ENCODE data around the gene CHST15. TPM values are rescaled to one million over a fixed set of nuclear protein-coding genes. Genes with fewer than 3 reads are reported as not detected.

Gene CHST15
- total RNA-seq, 2 experiments from 2014 or later, result 0.05 to 0.12 TPM

DNA sequence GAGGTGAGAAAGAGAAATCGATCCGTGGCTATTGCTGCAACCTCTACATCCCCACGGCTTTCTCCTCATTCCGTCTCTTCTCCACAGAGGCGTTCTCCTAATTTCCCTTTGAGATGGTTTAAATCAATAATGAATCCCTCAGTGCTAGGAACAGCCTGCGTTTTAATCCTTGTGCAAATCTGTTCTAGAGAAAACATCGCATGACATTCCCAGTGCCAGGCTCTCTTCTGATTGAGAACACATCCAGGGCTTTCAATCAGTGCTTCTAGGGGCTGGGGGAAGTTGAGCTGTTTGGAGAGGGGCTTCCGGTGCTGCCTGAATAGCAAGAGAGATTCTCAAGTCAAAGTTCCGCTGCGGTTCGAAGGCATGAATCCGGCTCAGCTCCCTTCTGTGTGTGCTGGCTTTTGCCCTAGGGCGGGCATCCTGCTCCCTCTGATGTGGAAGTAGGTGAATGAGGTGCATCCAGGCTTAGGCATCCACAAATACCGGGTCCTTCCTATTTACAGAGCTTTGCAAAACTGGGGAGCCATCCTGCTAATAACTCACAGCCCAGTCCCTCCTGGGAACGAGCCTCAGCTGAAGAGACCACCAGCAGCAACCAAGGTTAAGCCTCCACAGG, 62.8 kb downstream of the CHST15 start:
- no peak overlapping the region for H3K4me3 Mint-ChIP-seq
- no peaks in the 10 kb centered on the region for H3K36me3 Mint-ChIP-seq
- H3K9me3 Mint-ChIP-seq, result no peaks in the 10 kb centered on the region
- CTCF ChIA-PET, result interaction anchor here (1.6 kb wide), 1 partner anchor 358 kb away, joined by 3 read pairs; no protein-coding TSS in a partner anchor
- H3K4me1 Mint-ChIP-seq (ENCODE audit: low read depth), result peaks cover 3% of the 10 kb centered on the region
- POLR2A ChIA-PET, result no interaction called here
- no peak overlapping the region for H3K27ac Mint-ChIP-seq
- intact Hi-C loops (cut with micrococcal nuclease), result no loop called here
- DNase-seq, result no peak
- H3K27me3 Mint-ChIP-seq, result peaks cover 5% of the 10 kb centered on the region

DNA sequence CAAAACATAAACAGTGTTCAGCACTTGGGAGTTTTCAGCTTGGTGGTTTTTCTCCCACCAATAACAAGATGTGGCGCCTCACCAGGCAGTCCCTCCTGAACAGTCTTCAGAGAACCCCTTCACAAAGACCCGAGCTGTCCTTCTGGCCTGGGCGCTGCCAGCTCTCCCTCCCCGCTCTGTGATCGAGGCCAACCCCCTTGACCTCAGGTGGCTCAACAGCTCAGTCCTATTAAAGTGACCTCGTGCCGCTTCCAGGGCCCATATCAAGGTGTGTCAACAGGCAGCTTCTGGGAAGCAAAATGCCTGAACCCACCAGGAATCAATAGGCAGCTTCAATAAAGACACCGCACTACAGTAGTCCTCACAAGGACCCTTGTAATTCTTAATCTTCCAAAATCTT, 63.3 kb downstream of the CHST15 start:
- no peak for DNase-seq
- peaks cover 5% of the 10 kb centered on the region for H3K27me3 Mint-ChIP-seq
- no peak overlapping the region for H3K27ac Mint-ChIP-seq
- no peaks in the 10 kb centered on the region for H3K4me1 Mint-ChIP-seq (ENCODE audit: low read depth)
- no peaks in the 10 kb centered on the region for H3K9me3 Mint-ChIP-seq
- intact Hi-C loops (cut with micrococcal nuclease), result no loop called here
- CTCF ChIA-PET, result interaction anchor here (1.6 kb wide), 1 partner anchor 359 kb away, joined by 3 read pairs; no protein-coding TSS in a partner anchor
- H3K4me3 Mint-ChIP-seq, result no peak overlapping the region
- H3K36me3 Mint-ChIP-seq, result no peaks in the 10 kb centered on the region
- POLR2A ChIA-PET, result no interaction called here

DNA sequence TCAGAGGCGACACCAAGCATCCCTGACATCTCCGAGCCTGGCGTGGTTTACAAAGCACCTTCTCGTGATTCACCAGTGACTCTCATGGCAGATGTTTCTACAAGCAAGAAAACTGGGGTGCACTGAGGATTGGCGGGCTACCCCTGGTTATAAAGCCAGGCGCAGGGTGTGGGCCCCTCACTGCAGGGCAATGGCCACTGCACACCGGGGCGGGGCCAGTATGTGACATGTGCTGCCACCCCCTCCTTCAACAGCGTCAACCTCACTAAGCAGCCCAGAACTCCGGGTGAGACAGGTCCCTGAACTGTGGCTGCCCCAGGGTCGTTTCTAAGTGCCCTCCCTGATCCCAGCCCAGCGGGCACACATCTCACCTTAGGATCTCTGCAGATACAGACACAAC, 63.8 kb downstream of the CHST15 start:
- intact Hi-C loops (cut with micrococcal nuclease), result no loop called here
- ChIA-PET CTCF (no interaction called here), POLR2A (no interaction called here)
- Mint-ChIP-seq H3K9me3 (no peaks in the 10 kb centered on the region), H3K36me3 (no peaks in the 10 kb centered on the region), H3K4me1 (ENCODE audit: low read depth) (no peaks in the 10 kb centered on the region), H3K27me3 (peaks cover 5% of the 10 kb centered on the region), H3K27ac (no peak overlapping the region), H3K4me3 (no peak overlapping the region)
- no peak for DNase-seq

DNA sequence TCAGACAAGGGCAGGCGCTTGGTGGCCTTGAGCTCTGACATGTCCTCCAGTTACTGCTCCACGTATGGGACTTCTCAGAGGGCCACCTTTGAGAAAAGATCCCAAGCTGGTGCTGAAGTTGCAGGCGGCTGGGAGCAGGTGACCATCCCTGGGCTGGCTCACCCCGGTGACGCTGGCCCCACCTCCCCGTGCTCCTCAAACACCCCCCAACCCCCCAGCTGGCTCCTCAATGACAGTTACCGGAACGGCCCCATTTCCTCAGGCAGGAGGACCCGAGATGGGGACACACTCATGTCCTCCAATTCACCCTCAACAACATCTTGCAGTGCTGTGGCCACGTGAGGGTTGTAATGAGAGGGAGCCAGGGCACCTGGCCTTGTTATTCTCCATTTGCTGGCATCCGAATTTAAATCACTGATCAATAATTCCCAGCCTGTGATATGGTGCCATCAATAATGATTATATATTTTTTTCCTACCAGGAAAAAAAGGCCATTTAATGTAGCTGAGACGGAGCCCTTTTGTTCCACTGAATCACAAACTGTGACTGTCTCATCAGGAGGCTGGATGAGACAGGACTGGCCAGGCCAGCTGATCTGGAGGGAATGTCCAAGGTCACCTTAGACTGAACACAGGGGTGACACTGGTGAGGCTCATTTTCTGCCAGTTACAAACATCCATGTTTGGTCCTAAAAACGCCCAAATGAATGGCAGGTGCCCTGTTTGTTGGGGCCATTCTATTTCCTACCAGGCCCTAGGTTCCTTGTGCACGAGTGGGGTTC, 64.5 kb downstream of the CHST15 start:
- Mint-ChIP-seq H3K9me3 (no peaks in the 10 kb centered on the region), H3K27me3 (peaks cover 9% of the 10 kb centered on the region), H3K27ac (no peak overlapping the region), H3K36me3 (no peaks in the 10 kb centered on the region), H3K4me3 (no peak overlapping the region), H3K4me1 (ENCODE audit: low read depth) (no peaks in the 10 kb centered on the region)
- DNase-seq, result no peak
- ChIA-PET CTCF (no interaction called here), POLR2A (no interaction called here)
- intact Hi-C loops (cut with micrococcal nuclease), result no loop called here

DNA sequence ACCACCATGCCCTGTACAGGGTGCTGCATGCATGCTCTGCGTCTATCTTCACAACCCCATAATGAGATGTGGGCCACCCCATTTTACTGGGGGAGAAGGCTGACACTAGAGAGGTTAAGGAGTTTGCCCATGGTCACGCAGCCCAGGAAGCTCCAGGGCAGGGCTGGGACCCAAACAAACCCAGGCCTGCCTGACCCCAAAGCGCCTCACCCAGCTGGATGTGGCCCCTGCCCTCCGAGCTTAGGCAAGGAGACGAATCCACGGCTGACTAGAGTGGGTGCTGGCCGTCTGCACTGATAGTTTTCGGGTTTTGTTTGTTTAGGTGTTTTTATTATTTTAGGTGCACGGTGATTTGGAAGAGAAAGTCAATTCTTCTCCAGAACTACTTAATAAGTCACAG, 65.7 kb downstream of the CHST15 start:
- no peaks in the 10 kb centered on the region for H3K9me3 Mint-ChIP-seq

DNA sequence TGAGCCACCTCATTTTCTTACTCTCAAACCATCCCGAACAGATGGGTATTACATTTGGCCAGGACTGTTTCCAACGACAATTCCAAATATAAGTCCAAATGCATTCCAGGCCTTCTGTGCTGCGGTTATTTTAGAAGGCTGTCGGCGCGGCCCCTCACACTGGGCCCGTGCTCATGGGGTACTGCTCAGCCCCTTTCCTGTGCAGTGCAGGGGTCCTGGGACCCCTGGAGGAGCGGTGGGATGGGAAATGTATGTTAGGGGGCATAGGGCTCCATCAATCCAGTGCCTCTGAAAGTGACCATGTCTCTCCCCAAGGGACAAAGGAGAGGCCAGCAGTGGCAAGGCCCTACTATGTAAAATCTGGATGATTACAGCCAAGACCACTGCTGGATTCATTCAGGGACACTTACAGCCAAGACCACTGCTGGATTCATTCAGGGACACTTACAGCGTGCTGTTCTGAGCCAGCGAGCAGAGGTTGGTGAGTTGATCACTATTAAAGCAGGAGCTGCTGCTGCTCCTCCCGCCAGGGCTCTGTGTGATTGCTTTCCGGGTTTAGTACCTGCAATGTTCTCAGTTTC, 66.3 kb downstream of the CHST15 start:
- no peak for DNase-seq

More for the DNA sequence above, 65.7 kb downstream of the CHST15 start:
- intact Hi-C loops (cut with micrococcal nuclease), result no loop called here
- no peak overlapping the region for H3K27ac Mint-ChIP-seq
- POLR2A ChIA-PET, result no interaction called here
- DNase-seq, result no peak
- CTCF ChIA-PET, result no interaction called here
- no peaks in the 10 kb centered on the region for H3K36me3 Mint-ChIP-seq
- no peak overlapping the region for H3K4me3 Mint-ChIP-seq
- H3K27me3 Mint-ChIP-seq, result peaks cover 8% of the 10 kb centered on the region
- H3K4me1 Mint-ChIP-seq (ENCODE audit: low read depth), result no peaks in the 10 kb centered on the region

DNA sequence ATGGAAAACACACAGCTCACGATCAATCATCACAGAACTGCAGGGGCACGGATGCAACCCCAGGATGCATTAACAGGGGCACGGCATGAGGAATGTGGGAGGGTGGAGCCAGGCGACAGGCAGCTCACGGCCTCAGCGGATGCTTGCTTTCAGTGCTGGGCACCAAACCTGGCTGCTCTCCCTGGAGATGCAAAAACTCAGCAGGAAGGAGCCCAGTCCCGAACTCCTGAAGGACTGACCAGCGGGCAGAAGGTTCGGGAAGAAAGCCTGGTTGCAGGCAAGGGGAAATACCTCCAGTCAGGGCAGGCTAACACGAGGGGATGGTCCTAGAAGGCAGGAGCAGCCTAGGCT, 66.8 kb downstream of the CHST15 start:
- Mint-ChIP-seq H3K27ac (no peak overlapping the region), H3K27me3 (peaks cover 8% of the 10 kb centered on the region), H3K4me3 (no peak overlapping the region), H3K9me3 (no peaks in the 10 kb centered on the region), H3K36me3 (no peaks in the 10 kb centered on the region), H3K4me1 (ENCODE audit: low read depth) (no peaks in the 10 kb centered on the region)
- DNase-seq, result no peak
- intact Hi-C loops (cut with micrococcal nuclease), result no loop called here
- ChIA-PET POLR2A (no interaction called here), CTCF (no interaction called here)

More for the DNA sequence above, 66.3 kb downstream of the CHST15 start:
- Mint-ChIP-seq H3K36me3 (no peaks in the 10 kb centered on the region), H3K4me3 (no peak overlapping the region), H3K27me3 (peaks cover 8% of the 10 kb centered on the region), H3K4me1 (ENCODE audit: low read depth) (no peaks in the 10 kb centered on the region), H3K9me3 (no peaks in the 10 kb centered on the region), H3K27ac (no peak overlapping the region)
- ChIA-PET CTCF (no interaction called here), POLR2A (no interaction called here)
- intact Hi-C loops (cut with micrococcal nuclease), result no loop called here

DNA sequence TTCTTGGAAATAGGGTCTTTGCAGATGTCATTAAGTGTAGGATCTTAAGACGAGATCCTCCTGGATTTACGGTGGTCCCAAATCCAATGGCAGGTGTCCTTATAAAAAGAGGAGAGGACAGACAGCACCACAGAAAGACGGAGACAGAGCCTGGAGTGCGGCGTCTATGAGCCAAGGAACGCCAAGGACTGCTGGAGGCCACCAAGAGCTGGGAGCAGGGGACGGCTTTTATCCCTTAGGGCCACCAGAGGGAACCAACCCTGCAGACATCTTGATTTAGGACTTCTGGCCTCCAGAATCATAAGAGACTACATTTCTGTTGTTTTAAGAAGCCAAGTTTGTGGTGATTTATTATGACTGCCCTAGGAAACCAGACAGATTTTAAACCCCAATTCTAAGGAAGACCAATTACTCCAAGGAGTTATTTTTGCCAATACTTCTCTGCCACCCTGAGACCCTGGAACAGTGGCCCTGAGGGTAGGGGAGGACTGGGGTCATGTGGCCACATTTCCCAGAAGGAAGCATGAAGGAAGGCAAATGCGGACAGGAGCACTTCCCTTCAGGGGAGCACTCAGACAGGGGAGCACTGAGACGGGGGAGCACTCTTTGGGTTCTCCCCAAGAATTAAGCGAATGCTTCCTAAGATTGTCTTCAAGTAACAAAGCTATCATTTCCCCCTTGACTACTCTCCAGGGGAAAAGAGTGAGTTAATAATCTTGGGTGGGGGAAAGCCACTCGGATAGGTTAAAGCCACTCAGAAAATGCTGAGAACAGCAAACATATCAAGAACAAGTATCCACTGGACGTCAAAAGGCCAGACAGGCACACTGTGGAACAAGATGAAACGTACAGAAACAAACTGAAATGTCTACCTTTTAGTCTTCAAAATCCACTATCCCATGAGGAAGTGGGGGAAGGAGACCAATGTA, 67.5 kb downstream of the CHST15 start:
- Mint-ChIP-seq H3K27ac (no peak overlapping the region), H3K9me3 (no peaks in the 10 kb centered on the region), H3K36me3 (no peaks in the 10 kb centered on the region), H3K4me3 (no peak overlapping the region), H3K4me1 (ENCODE audit: low read depth) (no peaks in the 10 kb centered on the region), H3K27me3 (peaks cover 8% of the 10 kb centered on the region)
- POLR2A ChIA-PET, result no interaction called here
- intact Hi-C loops (cut with micrococcal nuclease), result no loop called here
- CTCF ChIA-PET, result no interaction called here
- no peak for DNase-seq

DNA sequence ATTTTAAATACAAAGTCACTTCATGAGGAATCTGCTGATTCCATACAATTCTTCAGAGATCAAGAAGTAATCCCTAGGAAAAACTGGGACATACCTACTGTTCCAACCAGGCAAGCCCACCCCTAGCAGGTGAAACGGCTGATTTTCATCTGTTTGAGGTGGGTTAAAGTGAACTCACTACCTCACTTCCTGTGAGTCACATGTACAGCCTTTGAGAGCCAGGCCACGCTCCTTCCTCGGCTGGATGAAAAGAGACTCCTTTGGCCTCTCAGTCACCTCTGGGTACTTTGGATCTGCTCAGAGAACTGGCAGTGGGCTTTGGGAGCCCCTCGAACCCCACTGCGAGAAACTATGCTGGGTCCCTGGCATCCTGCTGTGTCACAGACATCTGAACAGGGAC, 68.2 kb downstream of the CHST15 start:
- no peak for DNase-seq
- H3K27me3 Mint-ChIP-seq, result peaks cover 8% of the 10 kb centered on the region
- CTCF ChIA-PET, result no interaction called here
- no peak overlapping the region for H3K4me3 Mint-ChIP-seq
- no peak overlapping the region for H3K27ac Mint-ChIP-seq
- H3K36me3 Mint-ChIP-seq, result no peaks in the 10 kb centered on the region
- no peaks in the 10 kb centered on the region for H3K4me1 Mint-ChIP-seq (ENCODE audit: low read depth)
- POLR2A ChIA-PET, result no interaction called here
- intact Hi-C loops (cut with micrococcal nuclease), result no loop called here
- H3K9me3 Mint-ChIP-seq, result no peaks in the 10 kb centered on the region

DNA sequence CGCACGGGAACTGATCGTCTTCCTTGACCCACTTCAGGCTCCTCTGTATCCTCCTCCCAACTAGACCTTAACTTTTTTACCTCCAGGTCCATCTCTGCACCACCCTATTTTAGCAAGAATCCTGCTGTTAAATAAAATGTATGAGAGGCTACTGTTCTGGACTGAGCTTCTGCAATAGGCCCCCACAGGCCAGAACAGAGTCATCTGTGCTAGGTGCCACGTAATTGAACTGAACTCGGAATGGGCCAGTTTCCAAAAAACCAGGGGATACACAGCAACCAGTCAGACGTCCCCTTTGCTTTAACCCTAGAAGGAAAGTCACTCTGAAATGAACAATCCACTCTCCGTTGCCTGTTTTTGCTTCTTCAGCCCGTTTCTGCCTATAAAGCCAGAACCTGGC, 71.3 kb downstream of the CHST15 start:
- ChIA-PET POLR2A (no interaction called here), CTCF (no interaction called here)
- Mint-ChIP-seq H3K9me3 (no peaks in the 10 kb centered on the region), H3K27me3 (peaks cover 8% of the 10 kb centered on the region), H3K4me1 (ENCODE audit: low read depth) (no peaks in the 10 kb centered on the region), H3K27ac (no peak overlapping the region), H3K36me3 (no peaks in the 10 kb centered on the region), H3K4me3 (no peak overlapping the region)
- intact Hi-C loops (cut with micrococcal nuclease), result no loop called here
- no peak for DNase-seq

DNA sequence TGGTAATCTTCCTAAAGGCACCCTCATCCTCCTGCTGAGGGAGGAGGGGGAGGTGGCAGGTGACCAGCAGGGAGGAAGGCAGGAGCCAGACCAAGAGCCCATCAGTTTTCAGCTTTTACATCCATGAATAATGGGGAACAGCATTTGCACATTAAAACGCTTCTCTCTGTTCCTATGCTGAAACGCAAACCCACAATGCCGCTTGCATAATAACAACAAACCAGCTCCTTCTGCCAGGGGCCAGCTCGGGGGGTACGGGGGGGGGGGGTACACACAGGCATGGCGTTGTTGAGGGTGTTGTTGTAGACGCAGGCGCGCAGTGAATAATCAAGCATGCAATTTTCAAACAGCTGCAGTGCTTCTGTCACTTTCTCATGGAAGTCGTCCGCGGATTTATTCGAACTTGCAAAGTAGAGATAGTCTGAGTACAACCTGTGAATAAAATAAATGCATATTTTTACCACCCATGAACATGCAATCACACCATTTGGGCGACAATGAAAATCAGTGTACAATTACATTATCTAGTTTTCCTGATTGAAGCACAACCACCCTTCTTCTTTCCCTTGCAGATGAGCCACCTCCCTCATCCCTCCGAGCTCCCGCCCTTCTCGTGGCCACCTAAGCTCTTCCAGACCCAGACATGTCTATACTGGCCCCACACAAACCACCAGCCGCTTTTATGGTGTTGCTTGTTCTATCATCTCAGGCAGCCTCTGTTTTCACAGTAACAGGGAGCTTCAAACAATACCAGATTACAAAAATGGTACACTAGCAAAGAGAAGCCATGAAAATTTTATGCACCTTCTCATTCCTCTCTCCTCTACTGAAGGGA, 72.2 kb downstream of the CHST15 start:
- Mint-ChIP-seq H3K36me3 (no peaks in the 10 kb centered on the region), H3K27me3 (peaks cover 4% of the 10 kb centered on the region), H3K4me3 (no peak overlapping the region), H3K9me3 (no peaks in the 10 kb centered on the region), H3K4me1 (ENCODE audit: low read depth) (no peaks in the 10 kb centered on the region), H3K27ac (no peak overlapping the region)
- ChIA-PET POLR2A (no interaction called here), CTCF (no interaction called here)
- intact Hi-C loops (cut with micrococcal nuclease), result no loop called here
- DNase-seq, result no peak
